GM12878 (cell line): ENCODE data around the gene PPM1E. TPM values are rescaled to one million over a fixed set of nuclear protein-coding genes. Genes with fewer than 3 reads are reported as not detected.

Experiments
- ATAC-seq: fragments of 200-7000 bp; cut with Tn5 transposase; 3 replicates; pipeline ENCODE4 v1.9.1; 2020; ENCODE audit warnings: mild to moderate bottlenecking, moderate library complexity
- BruUV-seq: library from RNA; stranded (reverse); fragments of 400-500 nt; replicated peaks from 2 replicates; lab custom pipeline; 2021; lab: Mats Ljungman, UMichigan
- CTCF ChIA-PET: fragments of 300-600 bp; sonication (Branson Sonifier 250); formaldehyde crosslinking; extraction: SDS; loops from one replicate; lab custom pipeline; 2021; ENCODE audit warnings: inconsistent platforms; lab: Yijun Ruan, JAX
- POLR2A ChIA-PET: fragments of 350-600 bp; formaldehyde crosslinking; extraction: SDS; loops from one replicate; lab custom pipeline; 2021; ENCODE audit warnings: inconsistent platforms; lab: Charles Lee
- RAD21 ChIA-PET: fragments of 300-600 bp; sonication (Branson Sonifier 250); formaldehyde crosslinking; loops from one replicate; lab custom pipeline; 2023; ENCODE audit warnings: antibody characterized with exemption; ENCODE audit not compliant: unreplicated experiment; lab: Charles Lee
- SMC1A ChIA-PET: fragments of 300-600 bp; sonication (Branson Sonifier 250); formaldehyde crosslinking; loops from one replicate; lab custom pipeline; 2023; ENCODE audit not compliant: unreplicated experiment, uncharacterized antibody; lab: Charles Lee
- DNase-seq: peaks from one replicate; pipeline ENCODE4 v3.0.0-alpha.2; 2011; ENCODE audit warnings: low read depth, low spot score
- FAIRE-seq: peaks from 3 replicates; lab custom pipeline; 2011; peaks lifted over from hg19 to GRCh38; lab: Jason Lieb, UNC
- H2AFZ ChIP-seq: 2 replicates; pipeline ENCODE4 v1.6.0; 2011; ENCODE audit warnings: low read depth, low read length, control low read depth; ENCODE audit not compliant: control insufficient read depth
- H3K27ac ChIP-seq: 2 replicates; pipeline ENCODE4 v1.5.1; 2011; ENCODE audit warnings: control low read depth; ENCODE audit not compliant: control insufficient read depth, insufficient read depth
- H3K27me3 ChIP-seq, 2 experiments: replicated peaks in 1 of 2; 2 replicates each; pipeline versions ENCODE4 v1.6.0 to v1.6.1; 2011; ENCODE audit warnings: low read length in 1 of 2; ENCODE audit not compliant: control insufficient read depth in 2 of 2, insufficient read depth in 2 of 2
- H3K36me3 ChIP-seq, 2 experiments: 2 replicates each; pipeline ENCODE4 v1.5.1; 2011; ENCODE audit warnings: low read length in 1 of 2; ENCODE audit not compliant: control insufficient read depth in 2 of 2, insufficient read depth in 2 of 2
- H3K4me1 ChIP-seq: 2 replicates; pipeline ENCODE4 v1.6.1; 2011; ENCODE audit warnings: mild to moderate bottlenecking, low read length, moderate library complexity, mixed read lengths; ENCODE audit not compliant: control insufficient read depth, insufficient read depth
- H3K4me2 ChIP-seq: 2 replicates; pipeline ENCODE4 v1.6.0; 2011; ENCODE audit warnings: control low read depth; ENCODE audit not compliant: control insufficient read depth, insufficient read depth
- H3K4me3 ChIP-seq: fragments of 200-600 bp; sonication (generic); 2 replicates; pipeline ENCODE4 v1.5.1; 2016
- H3K79me2 ChIP-seq: 2 replicates; pipeline ENCODE4 v1.6.0; 2011; ENCODE audit warnings: low read length; ENCODE audit not compliant: control insufficient read depth, insufficient read depth
- H3K9ac ChIP-seq: 2 replicates; pipeline ENCODE4 v1.8.0; 2011; ENCODE audit warnings: low read length, control low read depth, mixed read lengths; ENCODE audit not compliant: control insufficient read depth, insufficient read depth
- H3K9me3 ChIP-seq: replicated peaks from 3 replicates; pipeline ENCODE4 v1.5.1; 2011; ENCODE audit warnings: mild to moderate bottlenecking, low read length; ENCODE audit not compliant: control insufficient read depth, insufficient read depth
- H4K20me1 ChIP-seq: 2 replicates; pipeline ENCODE4 v1.6.0; 2011; ENCODE audit not compliant: control insufficient read depth, insufficient read depth
- HCFC1 ChIP-seq: fragments of 150-350 bp; IDR thresholded peaks from 2 replicates; pipeline ENCODE4 v1.6.1; 2014; ENCODE audit warnings: low read length
- MLLT1 ChIP-seq: fragments of 450-650 bp; IDR thresholded peaks from 2 replicates; pipeline ENCODE4 v1.6.1; 2016; ENCODE audit warnings: mild to moderate bottlenecking
- NFXL1 ChIP-seq: fragments of 450-650 bp; IDR thresholded peaks from 2 replicates; pipeline ENCODE4 v1.6.1; 2017; ENCODE audit warnings: antibody characterized with exemption, mild to moderate bottlenecking, borderline replicate concordance
- POLR2AphosphoS2 ChIP-seq: IDR thresholded peaks from 2 replicates; pipeline ENCODE4 v1.6.1; 2011; ENCODE audit warnings: low read depth, mild to moderate bottlenecking, low read length, improper control_type of control experiment, moderate library complexity
- RAD51 ChIP-seq: fragments of 450-650 bp; IDR thresholded peaks from 2 replicates; pipeline ENCODE4 v1.6.1; 2016; ENCODE audit warnings: moderate library complexity, mild to moderate bottlenecking, inconsistent platforms
- SMARCA5 ChIP-seq: fragments of 450-650 bp; IDR thresholded peaks from 2 replicates; pipeline ENCODE4 v1.6.1; 2017; ENCODE audit warnings: mild to moderate bottlenecking
- WGBS: methylation state at CpG from one replicate; pipeline ENCODE4 v1.1.6; 2016; ENCODE audit warnings: low lambda C conversion rate; ENCODE audit not compliant: insufficient replicate concordance, insufficient coverage; ENCODE audit errors: missing lambda C conversion rate; 5-methylcytosine and 5-hydroxymethylcytosine counted together
- in situ Hi-C: fragments of 300-500 bp; cut with MboI; formaldehyde crosslinking; loops from 9 replicates; pipeline ENCODE4 v1.14.3; 2018; ENCODE audit warnings: mixed read lengths
- intact Hi-C: fragments of 100-400 bp; cut with micrococcal nuclease; formaldehyde crosslinking; loops from one replicate; pipeline ENCODE4 v1.14.2; 2022; ENCODE audit not compliant: unreplicated experiment
- polyA plus RNA-seq, 11 experiments: library from polyadenylated mRNA; depleted of rRNA in 4 of 11; unstranded in 6 of 11; stranded (reverse) in 5 of 11; fragments of >200 nt; fragmentation: Nextera tagmentation in 4 of 11; fragmentation: Illumina TruSeq in 1 of 11; extraction: Ambion mirVana in 4 of 11; extraction: Trizol in 1 of 11; gene quantifications; 1 replicate in 1 of 11; 2 replicates in 10 of 11; pipeline versions ENCODE4 v1.2.1 to v1.2.3, GENCODE V29; 2011 to 2016; ENCODE audit warnings: inconsistent platforms in 2 of 11, missing spikeins in 2 of 11, low read depth in 1 of 11
- total RNA-seq, 4 experiments: library from RNA; depleted of rRNA in 3 of 4; stranded (reverse); fragments of >200 nt in 3 of 4; fragmentation: Illumina TruSeq in 1 of 4; extraction: Trizol in 1 of 4; gene quantifications; 2 replicates each; pipeline versions ENCODE4 v1.2.1 to v1.2.3, GENCODE V29; 2013 to 2021

PPM1E gene
- total and polyA plus RNA-seq, 10 of the 15 experiments (the other 5 are each of a cell fraction or from before 2014, with no cell fraction given): 0.07 to 0.28 (median 0.16) TPM

- Histone ChIP-seq H4K20me1 (no peaks in the 10 kb centered on the region), H3K9ac (no peak overlapping the region), H3K9me3 (no peaks in the 10 kb centered on the region), H3K79me2 (no peaks in the 10 kb centered on the region), H3K4me2 (no peak overlapping the region), H3K27ac (no peak overlapping the region), H3K27me3 (no peaks in the 10 kb centered on the region), H3K36me3 (peaks cover 0 to 3% of the 10 kb centered on the region in 2 experiments; a peak in 1 of 4 replicates), H2AFZ (no peak overlapping the region), H3K4me3 (no peak overlapping the region), H3K4me1 (0 out of 2 replicates have a peak, but pooled peaks cover under 1% of the 10 kb centered on the region)
- POLR2A ChIA-PET: interaction anchor here (0.9 kb wide), 1 partner anchor 59 kb away, joined by 3 read pairs; no protein-coding TSS in a partner anchor
- in situ Hi-C loops (loop anchor here (5.0 kb wide), 3 partner anchors 296 to 486 kb away; no protein-coding TSS in a partner anchor), intact Hi-C loops (no loop called here)
- DNase-seq: no peak
- SMC1A ChIA-PET: interaction anchor here (0.8 to 2.0 kb wide), 3 partner anchors 42 to 420 kb away, joined by 3 to 5 read pairs (median 3); no protein-coding TSS in a partner anchor
- no peak for FAIRE-seq
- RAD21 ChIA-PET: interaction anchor here (1.4 to 1.7 kb wide), 2 partner anchors 297 to 489 kb away, joined by 5 to 8 read pairs; no protein-coding TSS in a partner anchor
- WGBS: 100% methylated on average over 2 of the region's 2 CpGs
- CTCF ChIA-PET: interaction anchor here (1.1 to 3.8 kb wide), 7 partner anchors 11 to 430 kb away, joined by 3 to 14 read pairs (median 3); no protein-coding TSS in a partner anchor
- no peak for ATAC-seq
- no TSS peak for BruUV-seq
- TF ChIP-seq RAD51 (no peak), HCFC1 (no peak), SMARCA5 (no peak)
Observed at GRCh38 chr17:59007995-59008394, 252.3 kb downstream of the PPM1E start.

GRCh38 chr17:59008737-59009136 is 253.1 kb downstream of the PPM1E start:
- H3K4me3 ChIP-seq: no peak overlapping the region
- no peak overlapping the region for H3K27ac ChIP-seq
- no peak overlapping the region for H3K4me2 ChIP-seq
- H3K9ac ChIP-seq: no peak overlapping the region
- H3K79me2 ChIP-seq: no peaks in the 10 kb centered on the region
- RAD21 ChIA-PET: interaction anchor here (0.7 to 1.7 kb wide), 3 partner anchors 66 to 490 kb away, joined by 3 to 8 read pairs (median 5); no protein-coding TSS in a partner anchor
- in situ Hi-C loops (loop anchor here (5.0 kb wide), 3 partner anchors 296 to 486 kb away; no protein-coding TSS in a partner anchor), intact Hi-C loops (no loop called here)
- H3K9me3 ChIP-seq: no peaks in the 10 kb centered on the region
- POLR2A ChIA-PET: interaction anchor here (0.9 kb wide), 1 partner anchor 59 kb away, joined by 3 read pairs; no protein-coding TSS in a partner anchor
- BruUV-seq: no TSS peak
- SMC1A ChIA-PET: interaction anchor here (1.0 to 2.0 kb wide), 3 partner anchors 42 to 490 kb away, joined by 3 to 5 read pairs (median 3); no protein-coding TSS in a partner anchor
- H3K4me1 ChIP-seq: no peaks in the 10 kb centered on the region
- ATAC-seq (no peak), DNase-seq (no peak), FAIRE-seq (no peak)
- 94% methylated on average over 2 of the region's 2 CpGs for WGBS
- peaks cover 0 to 2% of the 10 kb centered on the region in 2 experiments; a peak in 1 of 4 replicates for H3K36me3 ChIP-seq
- H3K27me3 ChIP-seq: no peaks in the 10 kb centered on the region
- H4K20me1 ChIP-seq: no peaks in the 10 kb centered on the region
- CTCF ChIA-PET: interaction anchor here (1.1 to 3.8 kb wide), 6 partner anchors 11 to 431 kb away, joined by 3 to 14 read pairs (median 3); no protein-coding TSS in a partner anchor
- H2AFZ ChIP-seq: no peak overlapping the region
- TF ChIP-seq POLR2AphosphoS2 (no peak), MLLT1 (no peak), NFXL1 (peak; percentile 8; the same call in 1 of the 2 replicates)
